Midbrain (tissue), 1 donor: ENCODE data around the gene CTAGE8.
"Not testable (repeated sequence)": the region's sequence is repeated elsewhere in the genome, so short reads cannot be mapped to it uniquely, and the experiment has no call there.

Experiments used
- DNase-seq: peaks from one replicate; lab custom pipeline; 2025; lab: John Stamatoyannopoulos, UW

Gene CTAGE8

GRCh38 chr7:144269188-144269587, at the start of gene CTAGE8:
TSS of gene CTAGE8 (minus strand) at chr7:144269288. CDS start at chr7:144269250, 38 bp downstream.
- DNase-seq = not testable (repeated sequence)

GRCh38 chr7:144317537-144317936, 48.4 kb upstream of the CTAGE8 start:
- DNase-seq = not testable (repeated sequence)

GRCh38 chr7:144311872-144312469, 42.9 kb upstream of the CTAGE8 start, which contains the start of gene OR2A1:
TSS of gene OR2A1 (plus strand) at chr7:144312419. CDS start at chr7:144318125, 5,706 bp downstream.
- DNase-seq = not testable (repeated sequence)

- DNase-seq = not testable (repeated sequence)
These were observed 42.1 kb upstream of the CTAGE8 start for GRCh38 chr7:144311218-144311617.

GRCh38 chr7:144309702-144310101, 40.6 kb upstream of the CTAGE8 start:
- not testable (repeated sequence) for DNase-seq

GRCh38 chr7:144305156-144305555, 36.1 kb upstream of the CTAGE8 start:
- DNase-seq = not testable (repeated sequence)

- DNase-seq = not testable (repeated sequence)
These were observed 34.5 kb upstream of the CTAGE8 start for GRCh38 chr7:144303607-144304006.

GRCh38 chr7:144302578-144303303, 33.7 kb upstream of the CTAGE8 start:
- not testable (repeated sequence) for DNase-seq

GRCh38 chr7:144293794-144294499, 24.9 kb upstream of the CTAGE8 start:
- DNase-seq = not testable (repeated sequence)

GRCh38 chr7:144292384-144293161, 23.5 kb upstream of the CTAGE8 start:
- not testable (repeated sequence) for DNase-seq

- DNase-seq = not testable (repeated sequence)
These were observed 22.5 kb upstream of the CTAGE8 start for GRCh38 chr7:144291607-144292006.

GRCh38 chr7:144287171-144287784, 18.2 kb upstream of the CTAGE8 start:
- DNase-seq = not testable (repeated sequence)

- not testable (repeated sequence) for DNase-seq
These were observed 14.6 kb upstream of the CTAGE8 start for GRCh38 chr7:144283716-144284115.

GRCh38 chr7:144282490-144282889, 13.4 kb upstream of the CTAGE8 start:
- DNase-seq = not testable (repeated sequence)

- not testable (repeated sequence) for DNase-seq
These were observed 12.9 kb upstream of the CTAGE8 start for GRCh38 chr7:144281981-144282380.

- not testable (repeated sequence) for DNase-seq
These were observed 10.9 kb upstream of the CTAGE8 start for GRCh38 chr7:144280010-144280409.

GRCh38 chr7:144275281-144275680, 6.2 kb upstream of the CTAGE8 start:
- not testable (repeated sequence) for DNase-seq

GRCh38 chr7:144264692-144265091, 4.4 kb downstream of the CTAGE8 start, which contains the start of gene OR2A7:
TSS of gene OR2A7 (minus strand) at chr7:144264792. CDS start at chr7:144259628, 5,164 bp downstream.
- not testable (repeated sequence) for DNase-seq

GRCh38 chr7:144262128-144262527, 7.0 kb downstream of the CTAGE8 start:
- not testable (repeated sequence) for DNase-seq

GRCh38 chr7:144259067-144259466, 10.0 kb downstream of the CTAGE8 start:
- DNase-seq = not testable (repeated sequence)

- no peak for DNase-seq
These were observed 13.0 kb downstream of the CTAGE8 start for GRCh38 chr7:144256112-144256511.
